Body of pancreas (tissue), 4 donors: ENCODE results near the gene MST1R. TPM values are rescaled to one million over a fixed set of nuclear protein-coding genes. Genes with fewer than 3 reads are reported as not detected.

ENCODE experiments used
- ATAC-seq: fragments of 150-250 bp; one replicate; pipeline ENCODE4 v1.9.1; 2016
- DNase-seq, 4 donors: peaks; one replicate each; pipeline ENCODE4 v3.0.0-alpha.2; 2019
- H3K27ac ChIP-seq, 4 donors: fragments of 200-600 bp; sonication (generic); 1 replicate in 3 of 4; 2 replicates in 1 of 4; pipeline versions ENCODE4 v1.5.1 to v1.6.1; 2016 to 2019; ENCODE audit warnings: mild to moderate bottlenecking in 1 of 4, mixed read lengths in 1 of 4, moderate library complexity in 1 of 4
- H3K27me3 ChIP-seq, 2 donors: fragments of 200-600 bp; sonication (generic); one replicate each; pipeline ENCODE4 v1.6.0; 2016; ENCODE audit warnings: mild to moderate bottlenecking in 1 of 2
- H3K36me3 ChIP-seq, 2 donors: fragments of 200-600 bp; sonication (generic); replicated peaks in 1 of 2; 2 replicates each; pipeline ENCODE4 v1.5.1; 2016; ENCODE audit warnings: low read depth in 2 of 2; ENCODE audit not compliant: insufficient read depth in 1 of 2
- H3K4me1 ChIP-seq: fragments of 200-600 bp; sonication (generic); one replicate; pipeline ENCODE4 v1.6.0; 2016
- H3K4me3 ChIP-seq, 2 donors: fragments of 200-600 bp; sonication (generic); 1 replicate in 1 of 2; 2 replicates in 1 of 2; pipeline ENCODE4 v1.5.1; 2016 to 2019
- H3K9me3 ChIP-seq, 3 donors: fragments of 200-600 bp; sonication (generic); 1 replicate in 2 of 3; 2 replicates in 1 of 3; pipeline ENCODE4 v1.5.1; 2016
- POLR2A ChIP-seq, 3 donors: fragments of 450-650 bp; IDR thresholded peaks; one replicate each; pipeline ENCODE4 v1.6.1; 2016; ENCODE audit warnings: antibody characterized with exemption in 3 of 3, mild to moderate bottlenecking in 2 of 3
- WGBS, 2 donors: methylation state at CpG; one replicate each; pipeline ENCODE4 v1.1.5; 2017; 5-methylcytosine and 5-hydroxymethylcytosine counted together
- intact Hi-C: fragments of 100-400 bp; cut with DNase I; formaldehyde crosslinking; loops from one replicate; pipeline ENCODE4 v1.15.1; 2023
- total RNA-seq, 2 donors: library from RNA; depleted of rRNA; stranded (reverse); fragments of >200 nt; gene quantifications; one replicate each; pipeline ENCODE4 v1.1.0, GENCODE V29; 2016
- TF ChIP-seq, protein P1 (sequence below), 7 experiments: fragments of 450-650 bp in 4 of 7; fragments of 200-600 bp in 3 of 7; sonication (generic) in 3 of 7; IDR thresholded peaks; one replicate each; pipeline ENCODE4 v1.5.1; 2016 to 2019; ENCODE audit warnings: antibody characterized with exemption in 7 of 7

The MST1R gene
- total RNA-seq, 2 donors from 2014 or later = 10.4 to 12.2 TPM

DNA sequence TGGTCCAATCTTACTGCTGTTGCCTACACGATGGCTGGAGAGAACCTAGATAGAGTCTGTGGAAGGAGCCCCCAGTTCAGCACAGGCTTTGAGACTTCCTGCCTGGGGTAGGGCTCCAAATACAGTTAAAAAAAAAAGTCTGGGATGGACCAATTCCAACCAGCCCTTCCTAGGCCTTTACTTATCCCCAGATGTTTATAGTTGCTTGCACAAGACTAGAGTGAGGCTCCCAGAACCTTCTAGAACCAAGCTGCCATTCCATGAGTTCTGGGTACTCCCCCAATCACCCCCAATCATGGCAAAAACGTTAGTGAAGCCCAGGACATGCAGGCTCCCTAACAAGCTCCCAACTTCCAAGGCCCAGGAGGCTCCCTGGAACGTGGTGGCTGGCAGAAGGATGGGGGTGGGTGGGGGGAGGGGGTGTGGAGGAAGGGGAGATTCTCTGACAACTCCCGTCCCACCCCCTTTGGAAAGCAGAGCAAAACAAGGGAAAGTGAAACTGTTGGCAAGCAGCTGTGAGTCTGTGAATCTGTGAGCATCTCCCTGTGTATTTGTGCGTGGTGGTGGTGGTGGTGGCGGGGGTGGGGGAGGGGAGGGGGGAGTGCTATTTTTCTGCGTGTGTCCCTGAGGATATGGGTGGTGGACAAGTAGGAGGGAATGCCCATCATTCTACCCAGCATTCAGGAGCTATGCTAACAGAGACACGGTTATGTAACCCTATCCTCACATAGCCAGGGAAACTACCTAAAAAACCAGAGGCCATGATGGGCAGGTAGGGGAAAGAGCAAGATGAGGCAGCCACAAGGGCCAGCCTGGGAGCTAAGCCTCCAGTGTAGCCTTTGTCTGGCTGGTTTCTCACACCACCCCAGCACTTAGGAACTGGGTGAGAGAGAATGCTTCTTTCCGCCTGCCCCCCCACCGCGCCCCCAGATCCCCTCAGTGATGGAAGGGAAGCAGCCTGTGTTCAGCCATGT, 2.0 kb downstream of the MST1R start:
- WGBS, 2 donors = 72% methylated on average over 5 to 10 of the region's 11 CpGs
- Histone ChIP-seq H3K4me3 (no peak overlapping the region), H3K27ac (peak overlapping the region; percentile 68 to 90 (median 80))

DNA sequence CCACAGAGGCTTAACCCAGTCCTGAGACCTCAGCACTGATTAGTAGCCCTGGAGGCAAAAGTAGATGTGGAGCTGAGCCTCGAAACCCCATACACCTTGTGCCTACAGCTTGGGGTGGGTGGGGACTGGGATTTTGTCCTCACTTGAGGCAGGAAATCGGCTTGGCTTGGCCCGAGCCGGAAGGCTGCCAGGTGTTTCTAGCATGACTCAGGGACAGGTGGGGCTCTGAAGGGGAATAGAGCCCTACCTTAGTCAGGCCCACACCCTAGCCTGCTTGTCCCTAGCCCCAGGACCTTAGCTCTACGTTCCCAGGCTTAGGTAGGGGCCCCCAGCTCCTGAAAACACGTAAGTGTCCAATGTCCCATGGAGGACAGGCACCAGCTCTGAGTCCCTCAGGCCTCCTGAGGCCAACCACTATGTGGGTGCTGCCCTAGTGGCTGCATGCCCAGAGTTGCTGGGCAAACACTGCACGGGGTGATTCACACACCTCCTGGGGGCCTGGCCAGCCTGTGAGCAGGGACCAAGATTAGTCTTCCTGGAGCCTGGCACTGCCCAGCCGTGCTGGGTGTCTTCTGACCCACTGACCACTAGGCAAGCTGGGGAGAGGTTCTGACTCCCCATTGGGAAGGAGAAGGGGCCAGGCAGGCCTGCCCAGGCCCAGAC, 3.1 kb downstream of the MST1R start:
- ATAC-seq = peak; percentile 83
- Histone ChIP-seq H3K9me3 (no peaks in the 10 kb centered on the region), H3K27ac (peak overlapping the region; percentile 68 to 90 (median 80)), H3K27me3 (no peaks in the 10 kb centered on the region), H3K4me1 (peaks cover 47% of the 10 kb centered on the region), H3K36me3 (no peaks in the 10 kb centered on the region), H3K4me3 (no peak overlapping the region)
- intact Hi-C loops = no loop called here
- peak; percentile 86 to 95 (median 92) for DNase-seq
- WGBS, 2 donors = 18% methylated on average over 8 of the region's 8 CpGs; no CpG with 5 or more reads in 1 of the 2 donors
- TF ChIP-seq POLR2A (IDR thresholded peaks at IDR 0.05) = peak; percentile 29 to 55 (median 48)
- TF ChIP-seq, protein P1, sequence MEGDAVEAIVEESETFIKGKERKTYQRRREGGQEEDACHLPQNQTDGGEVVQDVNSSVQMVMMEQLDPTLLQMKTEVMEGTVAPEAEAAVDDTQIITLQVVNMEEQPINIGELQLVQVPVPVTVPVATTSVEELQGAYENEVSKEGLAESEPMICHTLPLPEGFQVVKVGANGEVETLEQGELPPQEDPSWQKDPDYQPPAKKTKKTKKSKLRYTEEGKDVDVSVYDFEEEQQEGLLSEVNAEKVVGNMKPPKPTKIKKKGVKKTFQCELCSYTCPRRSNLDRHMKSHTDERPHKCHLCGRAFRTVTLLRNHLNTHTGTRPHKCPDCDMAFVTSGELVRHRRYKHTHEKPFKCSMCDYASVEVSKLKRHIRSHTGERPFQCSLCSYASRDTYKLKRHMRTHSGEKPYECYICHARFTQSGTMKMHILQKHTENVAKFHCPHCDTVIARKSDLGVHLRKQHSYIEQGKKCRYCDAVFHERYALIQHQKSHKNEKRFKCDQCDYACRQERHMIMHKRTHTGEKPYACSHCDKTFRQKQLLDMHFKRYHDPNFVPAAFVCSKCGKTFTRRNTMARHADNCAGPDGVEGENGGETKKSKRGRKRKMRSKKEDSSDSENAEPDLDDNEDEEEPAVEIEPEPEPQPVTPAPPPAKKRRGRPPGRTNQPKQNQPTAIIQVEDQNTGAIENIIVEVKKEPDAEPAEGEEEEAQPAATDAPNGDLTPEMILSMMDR (IDR thresholded peaks at IDR 0.05) = peak in 3 of 7 experiments; percentile 24 to 36 (median 35)

More for the DNA sequence above, 2.0 kb downstream of the MST1R start:
- H3K9me3 ChIP-seq = no peaks in the 10 kb centered on the region
- H3K27me3 ChIP-seq = no peaks in the 10 kb centered on the region
- H3K36me3 ChIP-seq = no peaks in the 10 kb centered on the region
- H3K4me1 ChIP-seq = peaks cover 57% of the 10 kb centered on the region
- TF ChIP-seq POLR2A (IDR thresholded peaks at IDR 0.05) = no peak
- no peak for DNase-seq
- intact Hi-C loops = no loop called here
- ATAC-seq = no peak

- DNase-seq = no peak
- intact Hi-C loops = no loop called here
Measured at GRCh38 chr3:49899815-49900214, 3.9 kb downstream of the MST1R start.

DNA sequence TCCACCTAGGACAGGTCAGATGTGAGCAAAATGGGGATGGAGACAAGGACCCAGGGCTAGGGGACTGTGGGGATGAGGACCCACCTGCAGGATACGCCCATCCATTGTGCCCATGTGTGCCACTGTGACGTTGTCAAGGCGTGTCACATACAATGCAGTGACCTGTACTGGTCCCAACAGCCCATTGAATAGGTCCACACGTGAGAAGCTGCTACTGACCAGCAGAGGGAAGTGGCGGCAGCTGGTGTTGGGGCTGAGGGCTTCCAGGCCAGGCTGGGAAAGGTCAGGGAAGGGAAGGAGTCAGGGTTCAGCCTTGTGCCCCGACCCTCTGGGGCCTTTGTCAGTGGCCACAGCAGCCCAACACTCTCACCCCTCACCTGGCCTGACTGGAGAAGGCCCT, 4.7 kb downstream of the MST1R start:
- Histone ChIP-seq H3K27me3 (no peaks in the 10 kb centered on the region), H3K36me3 (no peaks in the 10 kb centered on the region), H3K27ac (no peak overlapping the region), H3K4me1 (peaks cover 38% of the 10 kb centered on the region), H3K4me3 (no peak overlapping the region), H3K9me3 (no peaks in the 10 kb centered on the region)
- DNase-seq = no peak
- TF ChIP-seq, protein P1 (IDR thresholded peaks at IDR 0.05) = no peak
- no peak for TF ChIP-seq POLR2A (IDR thresholded peaks at IDR 0.05)
- ATAC-seq = no peak
- intact Hi-C loops = no loop called here
- WGBS, 2 donors = 74% methylated on average over 6 of the region's 6 CpGs; no CpG with 5 or more reads in 1 of the 2 donors

More at GRCh38 chr3:49899815-49900214, 3.9 kb downstream of the MST1R start:
- no peak for ATAC-seq
- peak overlapping the region; percentile 68 to 90 (median 80) for H3K27ac ChIP-seq
- WGBS, 2 donors = 83% methylated on average over 5 of the region's 5 CpGs; no CpG with 5 or more reads in 1 of the 2 donors
- H3K4me3 ChIP-seq = no peak overlapping the region
- H3K27me3 ChIP-seq = no peaks in the 10 kb centered on the region
- peaks cover 44% of the 10 kb centered on the region for H3K4me1 ChIP-seq
- no peak for TF ChIP-seq POLR2A (IDR thresholded peaks at IDR 0.05)
- TF ChIP-seq, protein P1 (IDR thresholded peaks at IDR 0.05) = no peak
- no peaks in the 10 kb centered on the region for H3K9me3 ChIP-seq
- H3K36me3 ChIP-seq = no peaks in the 10 kb centered on the region

DNA sequence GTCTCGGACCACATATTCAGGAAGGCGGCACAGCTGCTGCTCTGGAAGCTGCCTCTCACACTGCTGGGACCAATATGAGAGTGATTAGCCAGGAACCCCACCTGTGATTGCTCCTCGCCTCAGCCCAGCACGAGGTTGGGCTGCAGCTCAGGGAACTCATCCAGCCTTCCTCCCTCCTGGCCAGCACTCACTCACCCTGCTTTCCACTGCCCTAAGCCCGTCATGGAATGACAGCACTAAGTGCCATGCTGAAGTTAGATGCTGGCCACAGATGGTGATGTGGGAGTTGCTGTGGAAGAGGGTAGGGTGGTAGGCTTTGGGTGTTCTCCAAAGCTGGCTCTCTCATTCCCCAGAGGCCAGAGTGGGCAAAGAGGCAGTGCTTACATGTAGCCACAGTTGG, 7.3 kb downstream of the MST1R start:
- Histone ChIP-seq H3K27me3 (no peaks in the 10 kb centered on the region), H3K9me3 (no peaks in the 10 kb centered on the region), H3K27ac (no peak overlapping the region), H3K4me1 (peaks cover 15% of the 10 kb centered on the region), H3K4me3 (no peak overlapping the region), H3K36me3 (no peaks in the 10 kb centered on the region)
- intact Hi-C loops = no loop called here
- DNase-seq = no peak
- TF ChIP-seq, protein P1 (IDR thresholded peaks at IDR 0.05) = no peak
- no peak for TF ChIP-seq POLR2A (IDR thresholded peaks at IDR 0.05)
- WGBS, 2 donors = 79 to 90% methylated on average over 4 to 5 of the region's 5 CpGs
- ATAC-seq = no peak
